Caco-2 (cell line): Measurements from ENCODE around the gene ETFB. TPM values are rescaled to one million over a fixed set of nuclear protein-coding genes. Genes with fewer than 3 reads are reported as not detected.

ENCODE experiments used
- BruUV-seq: library from RNA; stranded (reverse); fragments of 400-500 nt; replicated peaks from 2 replicates; lab custom pipeline; 2021; lab: Mats Ljungman, UMichigan
- CTCF ChIA-PET: fragments of 300-600 bp; sonication (Branson Sonifier 250); formaldehyde crosslinking; loops from one replicate; lab custom pipeline; 2022; ENCODE audit warnings: antibody characterized with exemption; lab: Charles Lee
- POLR2A ChIA-PET: fragments of 300-600 bp; sonication (Branson Sonifier 250); formaldehyde crosslinking; loops from one replicate; lab custom pipeline; 2022; ENCODE audit warnings: antibody characterized with exemption; lab: Charles Lee
- DNase-seq, 2 experiments: peaks; one replicate each; pipeline versions ENCODE4 v3.0.0 to v3.0.0-alpha.2; 2020 to 2022
- H3K27me3 ChIP-seq: replicated peaks from 2 replicates; pipeline ENCODE4 v1.6.0; 2011; ENCODE audit warnings: low read length; ENCODE audit not compliant: control insufficient read depth, insufficient read depth
- H3K36me3 ChIP-seq: 2 replicates; pipeline ENCODE4 v1.5.1; 2011; ENCODE audit warnings: low read length; ENCODE audit not compliant: control insufficient read depth, insufficient read depth
- H3K4me1 ChIP-seq: fragments of 250-450 bp; sonication (Bioruptor Pico); 2 replicates; pipeline ENCODE4 v1.5.1; 2020; ENCODE audit warnings: mild to moderate bottlenecking
- H3K4me3 ChIP-seq: 2 replicates; pipeline ENCODE4 v1.5.1; 2011; ENCODE audit warnings: low read depth, mild to moderate bottlenecking, control low read depth, low read length
- H3K9me3 ChIP-seq: fragments of 250-450 bp; sonication (Bioruptor Pico); 2 replicates; pipeline ENCODE4 v1.5.1; 2020; ENCODE audit warnings: mild to moderate bottlenecking, moderate library complexity
- H3K27ac Mint-ChIP-seq: one replicate; pipeline ENCODE4 v1.8.0; 2022; ENCODE audit warnings: mixed read lengths; ENCODE audit not compliant: unreplicated experiment
- H3K27me3 Mint-ChIP-seq: one replicate; pipeline ENCODE4 v1.8.0; 2022; ENCODE audit warnings: mixed read lengths; ENCODE audit not compliant: insufficient read depth, unreplicated experiment
- H3K36me3 Mint-ChIP-seq: one replicate; pipeline ENCODE4 v1.8.0; 2022; ENCODE audit warnings: mild to moderate bottlenecking, mixed read lengths; ENCODE audit not compliant: insufficient read depth, unreplicated experiment
- H3K4me1 Mint-ChIP-seq: one replicate; pipeline ENCODE4 v1.8.0; 2022; ENCODE audit warnings: low read depth, mixed read lengths; ENCODE audit not compliant: unreplicated experiment
- H3K4me3 Mint-ChIP-seq: one replicate; pipeline ENCODE4 v1.8.0; 2022; ENCODE audit warnings: mild to moderate bottlenecking, moderate library complexity, mixed read lengths; ENCODE audit not compliant: unreplicated experiment
- H3K9me3 Mint-ChIP-seq: one replicate; pipeline ENCODE4 v1.8.0; 2022; ENCODE audit warnings: mixed read lengths; ENCODE audit not compliant: unreplicated experiment
- intact Hi-C: fragments of 100-400 bp; cut with micrococcal nuclease; formaldehyde crosslinking; loops from one replicate; pipeline ENCODE4 v1.10.0; 2022; ENCODE audit not compliant: unreplicated experiment
- total RNA-seq: library from RNA; stranded (reverse); gene quantifications from 2 replicates; pipeline ENCODE4 v1.2.3, GENCODE V29; 2022
- TF ChIP-seq, protein P1 (sequence below), 2 experiments: fragments of 200-600 bp in 1 of 2; IDR thresholded peaks; 1 replicate in 1 of 2; 2 replicates in 1 of 2; pipeline versions ENCODE4 v1.5.1 to v1.8.0; 2011 to 2022; ENCODE audit warnings: antibody characterized with exemption in 1 of 2, control low read depth in 1 of 2, inconsistent platforms in 1 of 2, low read depth in 1 of 2, low read length in 1 of 2, mild to moderate bottlenecking in 1 of 2, moderate library complexity in 1 of 2; ENCODE audit not compliant: insufficient read depth in 1 of 2, severe bottlenecking in 1 of 2, unreplicated experiment in 1 of 2

ETFB gene
- total RNA-seq, 1 experiment from 2014 or later = 228 TPM

DNA sequence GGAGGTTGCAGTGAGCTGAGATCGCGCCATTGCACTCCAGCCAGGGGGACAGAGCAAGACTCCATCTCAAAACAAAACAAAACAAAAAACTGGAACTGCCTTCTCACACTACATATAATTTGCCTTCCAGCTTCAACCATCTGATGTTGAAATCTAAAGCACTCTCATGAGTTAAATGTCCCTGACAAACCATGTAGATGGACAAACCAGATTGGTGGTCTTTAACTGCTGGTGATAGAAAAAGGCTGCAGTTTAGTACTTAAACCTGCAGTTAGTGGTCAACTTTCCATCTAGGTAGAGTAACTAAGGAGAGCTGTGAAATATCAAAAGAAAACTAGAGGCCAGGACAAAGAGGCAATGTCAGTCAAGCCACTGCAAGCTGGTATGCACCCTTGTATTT is 30.0 kb upstream of the ETFB start:
- BruUV-seq = no TSS peak
- H3K27me3 Mint-ChIP-seq = no peaks in the 10 kb centered on the region
- no peaks in the 10 kb centered on the region for H3K9me3 ChIP-seq
- H3K4me3 ChIP-seq = no peak overlapping the region
- no peak for DNase-seq
- H3K4me1 ChIP-seq = 0 out of 2 replicates have a peak, but pooled peaks cover 3% of the 10 kb centered on the region
- ChIA-PET CTCF (interaction anchor here (1.1 kb wide), 1 partner anchor 261 kb away, joined by 3 read pairs; no protein-coding TSS in a partner anchor), POLR2A (interaction anchor here (1.9 to 2.6 kb wide), 2 partner anchors 28 to 57 kb away, joined by 7 to 22 read pairs; no protein-coding TSS in a partner anchor)
- no peak overlapping the region for H3K27ac Mint-ChIP-seq
- H3K9me3 Mint-ChIP-seq = no peaks in the 10 kb centered on the region
- H3K36me3 ChIP-seq = no peaks in the 10 kb centered on the region
- peaks cover 6% of the 10 kb centered on the region for H3K4me1 Mint-ChIP-seq
- intact Hi-C loops = no loop called here
- H3K36me3 Mint-ChIP-seq = peaks cover 11% of the 10 kb centered on the region
- H3K27me3 ChIP-seq = no peaks in the 10 kb centered on the region
- H3K4me3 Mint-ChIP-seq = no peak overlapping the region
- TF ChIP-seq, protein P1, sequence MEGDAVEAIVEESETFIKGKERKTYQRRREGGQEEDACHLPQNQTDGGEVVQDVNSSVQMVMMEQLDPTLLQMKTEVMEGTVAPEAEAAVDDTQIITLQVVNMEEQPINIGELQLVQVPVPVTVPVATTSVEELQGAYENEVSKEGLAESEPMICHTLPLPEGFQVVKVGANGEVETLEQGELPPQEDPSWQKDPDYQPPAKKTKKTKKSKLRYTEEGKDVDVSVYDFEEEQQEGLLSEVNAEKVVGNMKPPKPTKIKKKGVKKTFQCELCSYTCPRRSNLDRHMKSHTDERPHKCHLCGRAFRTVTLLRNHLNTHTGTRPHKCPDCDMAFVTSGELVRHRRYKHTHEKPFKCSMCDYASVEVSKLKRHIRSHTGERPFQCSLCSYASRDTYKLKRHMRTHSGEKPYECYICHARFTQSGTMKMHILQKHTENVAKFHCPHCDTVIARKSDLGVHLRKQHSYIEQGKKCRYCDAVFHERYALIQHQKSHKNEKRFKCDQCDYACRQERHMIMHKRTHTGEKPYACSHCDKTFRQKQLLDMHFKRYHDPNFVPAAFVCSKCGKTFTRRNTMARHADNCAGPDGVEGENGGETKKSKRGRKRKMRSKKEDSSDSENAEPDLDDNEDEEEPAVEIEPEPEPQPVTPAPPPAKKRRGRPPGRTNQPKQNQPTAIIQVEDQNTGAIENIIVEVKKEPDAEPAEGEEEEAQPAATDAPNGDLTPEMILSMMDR (IDR thresholded peaks at IDR 0.05; ENCODE audit: insufficient read depth in 1 of 2, low read depth in 1 of 2, low read length in 1 of 2, severe bottlenecking in 1 of 2, unreplicated experiment in 1 of 2) = no peak

DNA sequence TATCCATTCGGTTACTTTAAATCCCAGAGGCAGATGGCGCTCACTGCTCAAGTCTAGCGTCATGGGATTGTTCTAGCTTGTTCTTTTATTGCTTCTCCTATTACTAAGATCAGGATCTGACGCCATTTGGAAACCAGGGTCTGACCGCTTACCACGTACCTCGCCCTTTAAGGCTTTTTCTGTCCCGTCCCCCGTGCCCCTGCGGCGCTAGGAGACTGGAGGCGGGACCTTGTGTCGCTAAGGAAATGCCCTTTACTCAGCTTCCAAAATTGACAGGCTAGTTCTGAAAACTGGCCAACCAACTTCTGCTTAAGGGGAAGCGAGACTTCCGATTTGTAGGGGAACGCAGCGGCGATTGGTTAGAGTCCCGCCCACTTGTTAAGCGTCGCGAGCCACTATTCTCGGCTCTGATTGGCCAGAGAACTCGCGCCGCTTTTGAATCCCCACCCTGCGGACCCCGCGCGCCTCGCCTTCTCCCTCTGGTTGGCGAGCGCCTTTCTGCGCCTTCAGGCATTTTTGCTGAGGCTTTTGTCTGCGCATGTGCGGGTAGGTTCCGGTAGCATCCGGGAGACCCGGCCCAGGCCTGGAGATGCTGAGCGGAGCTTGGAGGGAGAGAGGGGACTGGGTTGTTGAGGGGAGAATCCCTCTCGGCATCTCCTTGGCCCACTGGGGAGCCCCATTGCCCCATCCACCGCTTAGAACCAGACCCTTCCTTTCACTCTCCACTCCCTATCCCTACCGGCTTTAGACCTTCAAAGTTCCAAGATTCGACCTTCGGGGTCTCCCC is 28.1 kb upstream of the ETFB start:
- peak; percentile 97 to 98 for DNase-seq
- Histone ChIP-seq H3K27me3 (no peaks in the 10 kb centered on the region), H3K4me1 (0 out of 2 replicates have a peak, but pooled peaks cover 3% of the 10 kb centered on the region), H3K9me3 (no peaks in the 10 kb centered on the region), H3K36me3 (no peaks in the 10 kb centered on the region), H3K4me3 (peak overlapping the region; percentile 74)
- intact Hi-C loops = loop anchor here (1.0 kb wide), 2 partner anchors 27 to 55 kb away; no protein-coding TSS in a partner anchor
- CTCF ChIA-PET = interaction anchor here (0.7 to 1.5 kb wide), 6 partner anchors 9 to 263 kb away, joined by 3 to 7 read pairs (median 4); no protein-coding TSS in a partner anchor
- POLR2A ChIA-PET = interaction anchor here (1.0 to 2.6 kb wide), 5 partner anchors 26 to 55 kb away, joined by 4 to 22 read pairs (median 15); partner anchors contain the start of gene ETFB
- Mint-ChIP-seq H3K4me3 (peak overlapping the region; percentile 93), H3K9me3 (no peaks in the 10 kb centered on the region), H3K4me1 (peaks cover 6% of the 10 kb centered on the region), H3K27ac (peak overlapping the region; percentile 87), H3K36me3 (peaks cover 11% of the 10 kb centered on the region), H3K27me3 (no peaks in the 10 kb centered on the region)
- TF ChIP-seq, protein P1 (IDR thresholded peaks at IDR 0.05; ENCODE audit: insufficient read depth in 1 of 2, low read depth in 1 of 2, low read length in 1 of 2, severe bottlenecking in 1 of 2, unreplicated experiment in 1 of 2) = peak in 1 of 2 experiments; percentile 1
- BruUV-seq = no TSS peak

DNA sequence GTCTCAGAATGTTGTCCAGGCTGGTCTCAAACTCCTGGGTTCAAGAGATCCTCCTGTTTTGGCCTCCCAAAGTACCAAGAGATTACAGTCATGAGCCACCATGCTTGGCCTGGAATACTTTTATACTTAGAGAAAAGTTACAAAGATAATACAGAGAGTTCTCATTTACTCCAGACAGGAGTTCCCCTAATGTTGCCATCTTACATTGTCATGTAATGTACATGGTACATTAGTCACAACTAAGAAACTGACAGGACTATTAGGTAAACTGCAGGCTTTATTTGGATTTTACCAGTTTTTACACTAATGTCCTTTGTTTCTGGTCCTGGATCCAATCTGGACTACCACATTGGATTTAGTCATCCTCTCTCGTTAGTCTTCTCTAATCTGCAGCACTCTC is 26.5 kb upstream of the ETFB start:
- peaks cover 6% of the 10 kb centered on the region for H3K4me1 Mint-ChIP-seq
- Histone ChIP-seq H3K36me3 (no peaks in the 10 kb centered on the region), H3K27me3 (no peaks in the 10 kb centered on the region), H3K4me3 (no peak overlapping the region), H3K9me3 (no peaks in the 10 kb centered on the region), H3K4me1 (0 out of 2 replicates have a peak, but pooled peaks cover 3% of the 10 kb centered on the region)
- H3K9me3 Mint-ChIP-seq = no peaks in the 10 kb centered on the region
- peaks cover 11% of the 10 kb centered on the region for H3K36me3 Mint-ChIP-seq
- ChIA-PET POLR2A (no interaction called here), CTCF (no interaction called here)
- intact Hi-C loops = no loop called here
- BruUV-seq = no TSS peak
- no peaks in the 10 kb centered on the region for H3K27me3 Mint-ChIP-seq
- no peak overlapping the region for H3K27ac Mint-ChIP-seq
- no peak overlapping the region for H3K4me3 Mint-ChIP-seq
- DNase-seq = no peak
- TF ChIP-seq, protein P1 (IDR thresholded peaks at IDR 0.05; ENCODE audit: insufficient read depth in 1 of 2, low read depth in 1 of 2, low read length in 1 of 2, severe bottlenecking in 1 of 2, unreplicated experiment in 1 of 2) = no peak
